NCI-H2227 treated with DMSO at 0.1 percent for 48 hours (cell line): Measurements from ENCODE around the gene ZNF479.
"Not testable (repeated sequence)": the region's sequence is repeated elsewhere in the genome, so short reads cannot be mapped to it uniquely, and the experiment has no call there.

Experiments used
- DNase-seq: peaks from one replicate; lab custom pipeline; 2025; lab: John Stamatoyannopoulos, UW

ZNF479 gene

GRCh38 chr7:57132336-57132735 is at the start of gene ZNF479:
Gene ZNF479 (minus strand): TSS chr7:57132436. CDS start chr7:57132324, 112 bp downstream.
- DNase-seq = not testable (repeated sequence)

GRCh38 chr7:57182031-57182430 is 49.8 kb upstream of the ZNF479 start:
- DNase-seq = no peak

GRCh38 chr7:57181281-57181680 is 49.0 kb upstream of the ZNF479 start:
- no peak for DNase-seq

GRCh38 chr7:57179776-57180415 is 47.7 kb upstream of the ZNF479 start:
- no peak for DNase-seq

GRCh38 chr7:57178768-57179139 is 46.5 kb upstream of the ZNF479 start:
- DNase-seq = no peak

- no peak for DNase-seq
These were observed 45.9 kb upstream of the ZNF479 start for GRCh38 chr7:57177856-57178767.

- DNase-seq = no peak
These were observed 44.8 kb upstream of the ZNF479 start for GRCh38 chr7:57176928-57177635.

- DNase-seq = no peak
These were observed 33.2 kb upstream of the ZNF479 start for GRCh38 chr7:57165285-57165899.

GRCh38 chr7:57120123-57120784 is 12.0 kb downstream of the ZNF479 start:
- DNase-seq = not testable (repeated sequence)
